ENCODE data around the gene SPATS2.

The SPATS2 gene

GRCh38 chr12:49565406-49566265 lies 198.4 kb downstream of the SPATS2 start:
- Histone ChIP-seq H3K36me3 (ENCODE audit: control insufficient read depth in 4 of 4, insufficient read depth in 4 of 4, low read length in 3 of 4) (peaks cover 8 to 42% (median 27%) of the 10 kb centered on the region in 4 experiments), H3K4me1 (ENCODE audit: control extremely low read depth in 1 of 4, control insufficient read depth in 4 of 4, insufficient read depth in 4 of 4, low read length in 3 of 4) (peaks cover 4 to 52% (median 39%) of the 10 kb centered on the region in 4 experiments), H3K27me3 (replicated peaks in 2 of 5; ENCODE audit: control insufficient read depth in 4 of 5, insufficient read depth in 5 of 5, low read length in 4 of 5) (no peaks in the 10 kb centered on the region), H3K9me3 (ENCODE audit: control extremely low read depth in 1 of 5, control insufficient read depth in 4 of 5, insufficient read depth in 2 of 5, low read depth in 1 of 5, low read length in 4 of 5) (no peaks in the 10 kb centered on the region), H3K4me3 (ENCODE audit: control insufficient read depth in 1 of 7, extremely low read depth in 1 of 7, insufficient read depth in 4 of 7, low read depth in 2 of 7, low read length in 6 of 7) (peak overlapping the region in 1 of 7 experiments; percentile 57), H3K27ac (ENCODE audit: insufficient read depth in 1 of 2, low read depth in 1 of 2, low read length in 2 of 2, poor library complexity in 1 of 2, severe bottlenecking in 2 of 2) (no peak overlapping the region)
- WGBS (ENCODE audit: insufficient coverage) = 89% methylated on average over 8 of the region's 12 CpGs
- no peak for DNase-seq
- POLR2A ChIA-PET = no interaction called here
- CTCF ChIA-PET = interaction anchor here (0.6 to 19.6 kb wide), 4 partner anchors 13 to 208 kb away, joined by 3 to 223 read pairs (median 55); no protein-coding TSS in a partner anchor

GRCh38 chr12:49566361-49566760 lies 199.1 kb downstream of the SPATS2 start:
- no peak for DNase-seq
- WGBS (ENCODE audit: insufficient coverage) = 98% methylated on average over 12 of the region's 13 CpGs
- Histone ChIP-seq H3K9me3 (ENCODE audit: control extremely low read depth in 1 of 5, control insufficient read depth in 4 of 5, insufficient read depth in 2 of 5, low read depth in 1 of 5, low read length in 4 of 5) (no peaks in the 10 kb centered on the region), H3K27me3 (replicated peaks in 2 of 5; ENCODE audit: control insufficient read depth in 4 of 5, insufficient read depth in 5 of 5, low read length in 4 of 5) (no peaks in the 10 kb centered on the region), H3K4me3 (ENCODE audit: control insufficient read depth in 1 of 7, extremely low read depth in 1 of 7, insufficient read depth in 4 of 7, low read depth in 2 of 7, low read length in 6 of 7) (peak overlapping the region in 1 of 7 experiments; percentile 99), H3K4me1 (ENCODE audit: control extremely low read depth in 1 of 4, control insufficient read depth in 4 of 4, insufficient read depth in 4 of 4, low read length in 3 of 4) (peaks cover 4 to 54% (median 39%) of the 10 kb centered on the region in 4 experiments), H3K27ac (ENCODE audit: insufficient read depth in 1 of 2, low read depth in 1 of 2, low read length in 2 of 2, poor library complexity in 1 of 2, severe bottlenecking in 2 of 2) (no peak overlapping the region), H3K36me3 (ENCODE audit: control insufficient read depth in 4 of 4, insufficient read depth in 4 of 4, low read length in 3 of 4) (peaks cover 6 to 35% (median 23%) of the 10 kb centered on the region in 4 experiments)
- POLR2A ChIA-PET = no interaction called here
- CTCF ChIA-PET = interaction anchor here (0.6 to 9.4 kb wide), 6 partner anchors 12 to 218 kb away, joined by 3 to 107 read pairs (median 3); no protein-coding TSS in a partner anchor

- ChIA-PET CTCF (interaction anchor here (0.6 to 9.4 kb wide), 6 partner anchors 11 to 219 kb away, joined by 3 to 107 read pairs (median 3); no protein-coding TSS in a partner anchor), POLR2A (interaction anchor here (1.0 to 1.6 kb wide), 2 partner anchors 10 to 15 kb away, joined by 3 to 4 read pairs; no protein-coding TSS in a partner anchor)
- no peaks in the 10 kb centered on the region for H3K27me3 ChIP-seq (replicated peaks in 2 of 5; ENCODE audit: control insufficient read depth in 4 of 5, insufficient read depth in 5 of 5, low read length in 4 of 5)
- peak overlapping the region; percentile 94 to 96 for H3K27ac ChIP-seq (ENCODE audit: insufficient read depth in 1 of 2, low read depth in 1 of 2, low read length in 2 of 2, poor library complexity in 1 of 2, severe bottlenecking in 2 of 2)
- peaks cover 4 to 54% (median 39%) of the 10 kb centered on the region in 4 experiments for H3K4me1 ChIP-seq (ENCODE audit: control extremely low read depth in 1 of 4, control insufficient read depth in 4 of 4, insufficient read depth in 4 of 4, low read length in 3 of 4)
- peak overlapping the region; percentile 87 to 99 (median 94) for H3K4me3 ChIP-seq (ENCODE audit: control insufficient read depth in 1 of 7, extremely low read depth in 1 of 7, insufficient read depth in 4 of 7, low read depth in 2 of 7, low read length in 6 of 7)
- 2% methylated on average over 10 of the region's 11 CpGs for WGBS (ENCODE audit: insufficient coverage)
- DNase-seq = no peak
- H3K9me3 ChIP-seq (ENCODE audit: control extremely low read depth in 1 of 5, control insufficient read depth in 4 of 5, insufficient read depth in 2 of 5, low read depth in 1 of 5, low read length in 4 of 5) = no peaks in the 10 kb centered on the region
- H3K36me3 ChIP-seq (ENCODE audit: control insufficient read depth in 4 of 4, insufficient read depth in 4 of 4, low read length in 3 of 4) = peaks cover 2 to 32% (median 18%) of the 10 kb centered on the region in 4 experiments
These were observed 200.0 kb downstream of the SPATS2 start for GRCh38 chr12:49567302-49567610.

DNA sequence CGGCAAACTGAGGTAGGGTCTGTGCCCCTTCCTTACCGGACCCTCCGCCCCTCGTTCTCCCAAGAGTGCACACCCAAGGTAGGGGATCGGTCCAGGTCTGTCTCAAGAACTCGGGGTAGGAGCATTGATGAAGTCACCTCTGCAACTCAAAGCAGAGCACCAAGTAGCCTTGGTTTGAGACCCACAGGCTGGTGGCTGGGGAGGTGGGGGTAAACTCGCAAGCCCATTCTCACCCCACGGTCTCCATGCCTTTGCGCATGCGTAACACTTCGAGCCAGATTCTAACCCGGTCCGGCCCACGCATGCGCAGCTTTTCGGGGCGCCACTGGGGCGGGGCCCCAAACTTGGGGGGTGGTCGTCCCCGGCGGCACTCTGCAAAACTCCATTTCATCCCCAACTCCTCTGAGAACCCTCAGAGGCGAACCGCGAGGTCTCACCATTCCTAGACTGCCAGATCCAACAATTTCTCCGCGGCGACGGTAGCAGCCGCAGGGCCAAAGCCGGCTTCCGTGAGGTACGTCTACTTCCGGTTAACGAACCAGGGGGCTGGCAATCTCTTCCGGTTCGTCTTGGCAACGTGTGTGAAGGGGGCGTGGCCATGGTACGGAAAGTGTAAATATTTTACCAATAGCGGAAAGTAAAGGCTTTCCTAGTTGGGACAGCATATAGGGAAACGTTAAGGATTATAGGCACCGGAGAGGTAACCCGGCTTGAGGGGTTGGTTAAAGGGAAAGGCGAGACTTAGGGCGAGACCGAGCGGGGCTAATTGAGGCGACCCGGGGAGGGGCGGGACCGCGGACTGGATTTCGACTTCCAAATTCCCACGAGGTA lies 200.6 kb downstream of the SPATS2 start, which contains the start of gene MCRS1:
TSS of gene MCRS1 (minus strand) at position 532 of the 831 bp plus-strand sequence. CDS start 1,411 bp downstream, outside the sequence.
- peaks cover 2 to 26% (median 17%) of the 10 kb centered on the region in 4 experiments for H3K36me3 ChIP-seq (ENCODE audit: control insufficient read depth in 4 of 4, insufficient read depth in 4 of 4, low read length in 3 of 4)
- peak within 1 kb of the TSS; percentile 87 to 99 (median 94) for H3K4me3 ChIP-seq (ENCODE audit: control insufficient read depth in 1 of 7, extremely low read depth in 1 of 7, insufficient read depth in 4 of 7, low read depth in 2 of 7, low read length in 6 of 7)
- no peaks in the 10 kb centered on the region for H3K9me3 ChIP-seq (ENCODE audit: control extremely low read depth in 1 of 5, control insufficient read depth in 4 of 5, insufficient read depth in 2 of 5, low read depth in 1 of 5, low read length in 4 of 5)
- H3K27me3 ChIP-seq (replicated peaks in 2 of 5; ENCODE audit: control insufficient read depth in 4 of 5, insufficient read depth in 5 of 5, low read length in 4 of 5) = no peaks in the 10 kb centered on the region
- ChIA-PET POLR2A (interaction anchor here (1.0 to 1.6 kb wide), 2 partner anchors 10 to 15 kb away, joined by 3 to 4 read pairs; no protein-coding TSS in a partner anchor), CTCF (interaction anchor here (0.6 to 9.4 kb wide), 7 partner anchors 12 to 220 kb away, joined by 3 to 107 read pairs (median 3); no protein-coding TSS in a partner anchor)
- 0% methylated on average over 50 of the region's 54 CpGs for WGBS (ENCODE audit: insufficient coverage)
- H3K27ac ChIP-seq (ENCODE audit: insufficient read depth in 1 of 2, low read depth in 1 of 2, low read length in 2 of 2, poor library complexity in 1 of 2, severe bottlenecking in 2 of 2) = peak within 1 kb of the TSS; percentile 94 to 96
- peaks cover 4 to 54% (median 39%) of the 10 kb centered on the region in 4 experiments for H3K4me1 ChIP-seq (ENCODE audit: control extremely low read depth in 1 of 4, control insufficient read depth in 4 of 4, insufficient read depth in 4 of 4, low read length in 3 of 4)
- DNase-seq = peak; percentile 92 to 97 (median 97)

GRCh38 chr12:49568442-49569162 lies 201.3 kb downstream of the SPATS2 start:
- peak in 2 of 3 donors; percentile 34 to 40 for DNase-seq
- H3K27me3 ChIP-seq (replicated peaks in 2 of 5; ENCODE audit: control insufficient read depth in 4 of 5, insufficient read depth in 5 of 5, low read length in 4 of 5) = no peaks in the 10 kb centered on the region
- H3K27ac ChIP-seq (ENCODE audit: insufficient read depth in 1 of 2, low read depth in 1 of 2, low read length in 2 of 2, poor library complexity in 1 of 2, severe bottlenecking in 2 of 2) = peak overlapping the region; percentile 94 to 96
- under 1% methylated on average over 15 of the region's 19 CpGs for WGBS (ENCODE audit: insufficient coverage)
- ChIA-PET POLR2A (interaction anchor here (1.6 kb wide), 1 partner anchor 16 kb away, joined by 4 read pairs; no protein-coding TSS in a partner anchor), CTCF (interaction anchor here (0.6 to 4.5 kb wide), 2 partner anchors 11 to 33 kb away, joined by 4 to 33 read pairs; no protein-coding TSS in a partner anchor)
- no peaks in the 10 kb centered on the region for H3K9me3 ChIP-seq (ENCODE audit: control extremely low read depth in 1 of 5, control insufficient read depth in 4 of 5, insufficient read depth in 2 of 5, low read depth in 1 of 5, low read length in 4 of 5)
- peak overlapping the region; percentile 87 to 99 (median 94) for H3K4me3 ChIP-seq (ENCODE audit: control insufficient read depth in 1 of 7, extremely low read depth in 1 of 7, insufficient read depth in 4 of 7, low read depth in 2 of 7, low read length in 6 of 7)
- H3K4me1 ChIP-seq (ENCODE audit: control extremely low read depth in 1 of 4, control insufficient read depth in 4 of 4, insufficient read depth in 4 of 4, low read length in 3 of 4) = peaks cover 4 to 54% (median 39%) of the 10 kb centered on the region in 4 experiments
- H3K36me3 ChIP-seq (ENCODE audit: control insufficient read depth in 4 of 4, insufficient read depth in 4 of 4, low read length in 3 of 4) = peaks cover 0 to 25% (median 10%) of the 10 kb centered on the region in 4 experiments

Data from common myeloid progenitor, CD34-positive (primary cell).